Skeletal muscle tissue (tissue), 4 donors: ENCODE measurements around the gene LILRB2. TPM values are rescaled to one million over a fixed set of nuclear protein-coding genes. Genes with fewer than 3 reads are reported as not detected.
"Not testable (repeated sequence)": the region's sequence is repeated elsewhere in the genome, so short reads cannot be mapped to it uniquely, and the experiment has no call there.

Experiments used
- H3K27ac ChIP-seq: one replicate; pipeline ENCODE4 v1.7.0; 2013; ENCODE audit warnings: mild to moderate bottlenecking, low read depth, low read length, inconsistent platforms
- H3K27me3 ChIP-seq, 3 donors: one replicate each; pipeline ENCODE4 v1.7.0; 2013; ENCODE audit warnings: low read length in 3 of 3; ENCODE audit not compliant: control insufficient read depth in 3 of 3, insufficient read depth in 3 of 3
- H3K36me3 ChIP-seq, 3 donors: one replicate each; pipeline ENCODE4 v1.7.0; 2013; ENCODE audit warnings: low read length in 3 of 3; ENCODE audit not compliant: control insufficient read depth in 3 of 3, insufficient read depth in 3 of 3
- H3K4me1 ChIP-seq, 3 donors: one replicate each; pipeline ENCODE4 v1.7.0; 2013; ENCODE audit warnings: low read length in 3 of 3, mild to moderate bottlenecking in 3 of 3; ENCODE audit not compliant: control insufficient read depth in 3 of 3, insufficient read depth in 3 of 3
- H3K4me3 ChIP-seq, 3 donors: one replicate each; pipeline ENCODE4 v1.7.0; 2013; ENCODE audit warnings: low read length in 3 of 3
- H3K9ac ChIP-seq, 3 donors: one replicate each; pipeline ENCODE4 v1.7.0; 2013; ENCODE audit warnings: low read length in 3 of 3, mild to moderate bottlenecking in 3 of 3, moderate library complexity in 2 of 3, low read depth in 1 of 3
- H3K9me3 ChIP-seq, 3 donors: one replicate each; pipeline ENCODE4 v1.7.0; 2013; ENCODE audit warnings: low read length in 3 of 3; ENCODE audit not compliant: control insufficient read depth in 3 of 3
- total RNA-seq: library from RNA; depleted of rRNA; stranded (reverse); fragments of >200 nt; gene quantifications from one replicate; pipeline ENCODE4 v1.2.3, GENCODE V29; 2014
- donor health status: Osteomylitis.

LILRB2 gene
- total RNA-seq, 1 donor from 2014 or later: 0.52 TPM

GRCh38 chr19:54307389-54308020 lies 26.6 kb upstream of the LILRB2 start:
- H3K27me3 ChIP-seq: peaks cover 0 to 5% (median 4%) of the 10 kb centered on the region in 3 donors
- H3K9ac ChIP-seq: no peak overlapping the region
- H3K9me3 ChIP-seq: peaks cover 0 to 3% (median 0%) of the 10 kb centered on the region in 3 donors
- H3K27ac ChIP-seq: no peak overlapping the region
- no peak overlapping the region for H3K4me3 ChIP-seq
- no peaks in the 10 kb centered on the region for H3K36me3 ChIP-seq
- H3K4me1 ChIP-seq: no peaks in the 10 kb centered on the region

GRCh38 chr19:54305141-54305540 lies 24.2 kb upstream of the LILRB2 start:
- H3K9me3 ChIP-seq: peaks cover 0 to 3% (median 0%) of the 10 kb centered on the region in 3 donors
- H3K27ac ChIP-seq: no peak overlapping the region
- H3K27me3 ChIP-seq: peaks cover 0 to 5% (median 4%) of the 10 kb centered on the region in 3 donors
- H3K9ac ChIP-seq: no peak overlapping the region
- H3K36me3 ChIP-seq: no peaks in the 10 kb centered on the region
- H3K4me3 ChIP-seq: no peak overlapping the region
- no peaks in the 10 kb centered on the region for H3K4me1 ChIP-seq

- no peak overlapping the region for H3K4me3 ChIP-seq
- peaks cover 0 to 8% (median 5%) of the 10 kb centered on the region in 3 donors for H3K27me3 ChIP-seq
- H3K27ac ChIP-seq: no peak overlapping the region
Measured at GRCh38 chr19:54302257-54302656, 21.3 kb upstream of the LILRB2 start.

GRCh38 chr19:54299515-54299914 lies 18.6 kb upstream of the LILRB2 start:
- Histone ChIP-seq H3K9me3 (no peaks in the 10 kb centered on the region), H3K4me1 (no peaks in the 10 kb centered on the region), H3K4me3 (no peak overlapping the region), H3K9ac (no peak overlapping the region), H3K27ac (no peak overlapping the region), H3K36me3 (no peaks in the 10 kb centered on the region), H3K27me3 (peaks cover 0 to 5% (median 0%) of the 10 kb centered on the region in 3 donors)

More at GRCh38 chr19:54302257-54302656, 21.3 kb upstream of the LILRB2 start:
- no peak overlapping the region for H3K9ac ChIP-seq
- H3K4me1 ChIP-seq: no peaks in the 10 kb centered on the region
- peaks cover 0 to 3% (median 0%) of the 10 kb centered on the region in 3 donors for H3K9me3 ChIP-seq
- H3K36me3 ChIP-seq: no peaks in the 10 kb centered on the region

GRCh38 chr19:54299126-54299498 lies 18.2 kb upstream of the LILRB2 start:
- H3K36me3 ChIP-seq: no peaks in the 10 kb centered on the region
- H3K9ac ChIP-seq: no peak overlapping the region
- no peaks in the 10 kb centered on the region for H3K9me3 ChIP-seq
- no peak overlapping the region for H3K4me3 ChIP-seq
- no peaks in the 10 kb centered on the region for H3K4me1 ChIP-seq
- H3K27ac ChIP-seq: no peak overlapping the region
- H3K27me3 ChIP-seq: peaks cover 0 to 5% (median 0%) of the 10 kb centered on the region in 3 donors

- Histone ChIP-seq H3K27ac (no peak overlapping the region), H3K4me1 (no peaks in the 10 kb centered on the region), H3K9me3 (no peaks in the 10 kb centered on the region), H3K27me3 (peaks cover 0 to 5% (median 3%) of the 10 kb centered on the region in 3 donors), H3K36me3 (no peaks in the 10 kb centered on the region), H3K9ac (no peak overlapping the region), H3K4me3 (no peak overlapping the region)
Measured at GRCh38 chr19:54298357-54299125, 17.6 kb upstream of the LILRB2 start.

GRCh38 chr19:54297759-54298305 lies 16.9 kb upstream of the LILRB2 start:
- no peaks in the 10 kb centered on the region for H3K36me3 ChIP-seq
- H3K9me3 ChIP-seq: no peaks in the 10 kb centered on the region
- H3K27ac ChIP-seq: no peak overlapping the region
- peaks cover 0 to 5% (median 3%) of the 10 kb centered on the region in 3 donors for H3K27me3 ChIP-seq
- H3K4me1 ChIP-seq: no peaks in the 10 kb centered on the region
- no peak overlapping the region for H3K9ac ChIP-seq
- no peak overlapping the region for H3K4me3 ChIP-seq

- Histone ChIP-seq H3K4me1 (no peaks in the 10 kb centered on the region), H3K36me3 (no peaks in the 10 kb centered on the region), H3K4me3 (no peak overlapping the region), H3K9ac (no peak overlapping the region), H3K27me3 (peaks cover 0 to 5% (median 3%) of the 10 kb centered on the region in 3 donors), H3K9me3 (no peaks in the 10 kb centered on the region), H3K27ac (no peak overlapping the region)
Measured at GRCh38 chr19:54294539-54294938, 13.6 kb upstream of the LILRB2 start.

GRCh38 chr19:54289160-54289559 lies 8.2 kb upstream of the LILRB2 start:
- not testable (repeated sequence) for H3K4me1 ChIP-seq, H3K27ac ChIP-seq, H3K4me3 ChIP-seq, H3K36me3 ChIP-seq, H3K27me3 ChIP-seq, H3K9ac ChIP-seq, H3K9me3 ChIP-seq

GRCh38 chr19:54287456-54287855 lies 6.5 kb upstream of the LILRB2 start:
- Histone ChIP-seq H3K9ac (no peak overlapping the region), H3K4me3 (no peak overlapping the region), H3K36me3 (no peaks in the 10 kb centered on the region), H3K27me3 (peaks cover 0 to 14% (median 8%) of the 10 kb centered on the region in 3 donors), H3K27ac (no peak overlapping the region), H3K9me3 (no peaks in the 10 kb centered on the region), H3K4me1 (no peaks in the 10 kb centered on the region)
